ENCODE results near the gene SYT2. TPM values are rescaled to one million over a fixed set of nuclear protein-coding genes. Genes with fewer than 3 reads are reported as not detected.

SYT2 gene
- total and polyA plus RNA-seq, 10 of the 15 experiments (the other 5 are each of a cell fraction or from before 2014, with no cell fraction given) = not detected

- TF ChIP-seq, protein P1, sequence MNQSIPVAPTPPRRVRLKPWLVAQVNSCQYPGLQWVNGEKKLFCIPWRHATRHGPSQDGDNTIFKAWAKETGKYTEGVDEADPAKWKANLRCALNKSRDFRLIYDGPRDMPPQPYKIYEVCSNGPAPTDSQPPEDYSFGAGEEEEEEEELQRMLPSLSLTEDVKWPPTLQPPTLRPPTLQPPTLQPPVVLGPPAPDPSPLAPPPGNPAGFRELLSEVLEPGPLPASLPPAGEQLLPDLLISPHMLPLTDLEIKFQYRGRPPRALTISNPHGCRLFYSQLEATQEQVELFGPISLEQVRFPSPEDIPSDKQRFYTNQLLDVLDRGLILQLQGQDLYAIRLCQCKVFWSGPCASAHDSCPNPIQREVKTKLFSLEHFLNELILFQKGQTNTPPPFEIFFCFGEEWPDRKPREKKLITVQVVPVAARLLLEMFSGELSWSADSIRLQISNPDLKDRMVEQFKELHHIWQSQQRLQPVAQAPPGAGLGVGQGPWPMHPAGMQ (IDR thresholded peaks at IDR 0.05; ENCODE audit: borderline replicate concordance) = no peak
- no peak for TF ChIP-seq YY1 (IDR thresholded peaks at IDR 0.05; ENCODE audit: low read depth, low read length)
- no peak for TF ChIP-seq ESRRA (IDR thresholded peaks at IDR 0.05; ENCODE audit: low read length)
- no peak for TF ChIP-seq MEF2A (IDR thresholded peaks at IDR 0.05; ENCODE audit: insufficient read depth, low read depth, low read length)
- TF ChIP-seq WRNIP1 (IDR thresholded peaks at IDR 0.05; ENCODE audit: borderline replicate concordance, low read depth, low read length) = no peak
- TF ChIP-seq POU2F2 (IDR thresholded peaks at IDR 0.05; ENCODE audit: borderline replicate concordance, low read depth, low read length) = no peak
Measured at GRCh38 chr1:202728951-202729350, 18.7 kb upstream of the SYT2 start (continued).

GRCh38 chr1:202725526-202725925 lies 15.3 kb upstream of the SYT2 start:
- RAD21 ChIA-PET (ENCODE audit: unreplicated experiment) = no interaction called here
- FAIRE-seq = no peak

More at GRCh38 chr1:202725526-202725925, 15.3 kb upstream of the SYT2 start:
- H3K27ac ChIP-seq (ENCODE audit: control insufficient read depth, insufficient read depth) = no peak overlapping the region
- H3K9me3 ChIP-seq (replicated peaks; ENCODE audit: control insufficient read depth, insufficient read depth, low read length) = no peaks in the 10 kb centered on the region
- H3K36me3 ChIP-seq (ENCODE audit: control insufficient read depth in 2 of 2, insufficient read depth in 2 of 2, low read length in 1 of 2) = peaks cover 0 to 3% of the 10 kb centered on the region in 2 experiments; a peak in 3 of 4 replicates
- H3K27me3 ChIP-seq (replicated peaks in 1 of 2; ENCODE audit: control insufficient read depth in 2 of 2, insufficient read depth in 2 of 2, low read length in 1 of 2) = no peaks in the 10 kb centered on the region
- DNase-seq (ENCODE audit: low read depth, low spot score) (no peak), ATAC-seq (no peak)
- ChIA-PET CTCF (interaction anchor here (0.6 to 1.4 kb wide), 5 partner anchors 9 to 536 kb away, joined by 3 to 4 read pairs (median 4); no protein-coding TSS in a partner anchor), POLR2A (no interaction called here), SMC1A (ENCODE audit: uncharacterized antibody, unreplicated experiment) (interaction anchor here (1.8 to 2.7 kb wide), 2 partner anchors 8 to 10 kb away, joined by 5 to 10 read pairs; no protein-coding TSS in a partner anchor)
- 51% methylated on average over 3 of the region's 3 CpGs for WGBS (ENCODE audit: insufficient coverage, insufficient replicate concordance, low lambda C conversion rate, missing lambda C conversion rate)
- H3K4me3 ChIP-seq = no peak overlapping the region
- no peak overlapping the region for H2AFZ ChIP-seq (ENCODE audit: control insufficient read depth, low read depth, low read length)
- H4K20me1 ChIP-seq (ENCODE audit: control insufficient read depth, insufficient read depth) = no peaks in the 10 kb centered on the region; the same call in 1 of the 2 replicates
- BruUV-seq (replicated peaks) = no TSS peak
- H3K79me2 ChIP-seq (ENCODE audit: control insufficient read depth, insufficient read depth, low read length) = no peaks in the 10 kb centered on the region
- H3K4me1 ChIP-seq (ENCODE audit: control insufficient read depth, insufficient read depth, low read length) = no peaks in the 10 kb centered on the region
- TF ChIP-seq, protein P2, sequence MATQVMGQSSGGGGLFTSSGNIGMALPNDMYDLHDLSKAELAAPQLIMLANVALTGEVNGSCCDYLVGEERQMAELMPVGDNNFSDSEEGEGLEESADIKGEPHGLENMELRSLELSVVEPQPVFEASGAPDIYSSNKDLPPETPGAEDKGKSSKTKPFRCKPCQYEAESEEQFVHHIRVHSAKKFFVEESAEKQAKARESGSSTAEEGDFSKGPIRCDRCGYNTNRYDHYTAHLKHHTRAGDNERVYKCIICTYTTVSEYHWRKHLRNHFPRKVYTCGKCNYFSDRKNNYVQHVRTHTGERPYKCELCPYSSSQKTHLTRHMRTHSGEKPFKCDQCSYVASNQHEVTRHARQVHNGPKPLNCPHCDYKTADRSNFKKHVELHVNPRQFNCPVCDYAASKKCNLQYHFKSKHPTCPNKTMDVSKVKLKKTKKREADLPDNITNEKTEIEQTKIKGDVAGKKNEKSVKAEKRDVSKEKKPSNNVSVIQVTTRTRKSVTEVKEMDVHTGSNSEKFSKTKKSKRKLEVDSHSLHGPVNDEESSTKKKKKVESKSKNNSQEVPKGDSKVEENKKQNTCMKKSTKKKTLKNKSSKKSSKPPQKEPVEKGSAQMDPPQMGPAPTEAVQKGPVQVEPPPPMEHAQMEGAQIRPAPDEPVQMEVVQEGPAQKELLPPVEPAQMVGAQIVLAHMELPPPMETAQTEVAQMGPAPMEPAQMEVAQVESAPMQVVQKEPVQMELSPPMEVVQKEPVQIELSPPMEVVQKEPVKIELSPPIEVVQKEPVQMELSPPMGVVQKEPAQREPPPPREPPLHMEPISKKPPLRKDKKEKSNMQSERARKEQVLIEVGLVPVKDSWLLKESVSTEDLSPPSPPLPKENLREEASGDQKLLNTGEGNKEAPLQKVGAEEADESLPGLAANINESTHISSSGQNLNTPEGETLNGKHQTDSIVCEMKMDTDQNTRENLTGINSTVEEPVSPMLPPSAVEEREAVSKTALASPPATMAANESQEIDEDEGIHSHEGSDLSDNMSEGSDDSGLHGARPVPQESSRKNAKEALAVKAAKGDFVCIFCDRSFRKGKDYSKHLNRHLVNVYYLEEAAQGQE (IDR thresholded peaks at IDR 0.05; ENCODE audit: low read depth, low read length) = no peak
- no peak for TF ChIP-seq PAX5 (IDR thresholded peaks at IDR 0.05; ENCODE audit: borderline replicate concordance, low read depth, low read length)
- TF ChIP-seq NR2F1 (conservative IDR thresholded peaks at IDR 0.05) = no peak
- TF ChIP-seq ZNF592 (IDR thresholded peaks at IDR 0.05) = no peak
- TF ChIP-seq, protein P3, sequence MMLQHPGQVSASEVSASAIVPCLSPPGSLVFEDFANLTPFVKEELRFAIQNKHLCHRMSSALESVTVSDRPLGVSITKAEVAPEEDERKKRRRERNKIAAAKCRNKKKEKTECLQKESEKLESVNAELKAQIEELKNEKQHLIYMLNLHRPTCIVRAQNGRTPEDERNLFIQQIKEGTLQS (IDR thresholded peaks at IDR 0.05; ENCODE audit: borderline replicate concordance, extremely low read depth, low read depth, low read length) = no peak
- no peak overlapping the region for H3K9ac ChIP-seq (ENCODE audit: control insufficient read depth, insufficient read depth, low read length)
- in situ Hi-C loops (cut with MboI) = no loop called here
- intact Hi-C loops (cut with micrococcal nuclease; ENCODE audit: unreplicated experiment) = loop anchor here (10.0 kb wide), 2 partner anchors 59 to 269 kb away; no protein-coding TSS in a partner anchor
- no peak overlapping the region for H3K4me2 ChIP-seq (ENCODE audit: control insufficient read depth, insufficient read depth)
